ENCODE results near the gene MRPS7. TPM values are rescaled to one million over a fixed set of nuclear protein-coding genes. Genes with fewer than 3 reads are reported as not detected.

MRPS7 gene
- total RNA-seq, 1 donor from 2014 or later: 55.0 TPM

DNA sequence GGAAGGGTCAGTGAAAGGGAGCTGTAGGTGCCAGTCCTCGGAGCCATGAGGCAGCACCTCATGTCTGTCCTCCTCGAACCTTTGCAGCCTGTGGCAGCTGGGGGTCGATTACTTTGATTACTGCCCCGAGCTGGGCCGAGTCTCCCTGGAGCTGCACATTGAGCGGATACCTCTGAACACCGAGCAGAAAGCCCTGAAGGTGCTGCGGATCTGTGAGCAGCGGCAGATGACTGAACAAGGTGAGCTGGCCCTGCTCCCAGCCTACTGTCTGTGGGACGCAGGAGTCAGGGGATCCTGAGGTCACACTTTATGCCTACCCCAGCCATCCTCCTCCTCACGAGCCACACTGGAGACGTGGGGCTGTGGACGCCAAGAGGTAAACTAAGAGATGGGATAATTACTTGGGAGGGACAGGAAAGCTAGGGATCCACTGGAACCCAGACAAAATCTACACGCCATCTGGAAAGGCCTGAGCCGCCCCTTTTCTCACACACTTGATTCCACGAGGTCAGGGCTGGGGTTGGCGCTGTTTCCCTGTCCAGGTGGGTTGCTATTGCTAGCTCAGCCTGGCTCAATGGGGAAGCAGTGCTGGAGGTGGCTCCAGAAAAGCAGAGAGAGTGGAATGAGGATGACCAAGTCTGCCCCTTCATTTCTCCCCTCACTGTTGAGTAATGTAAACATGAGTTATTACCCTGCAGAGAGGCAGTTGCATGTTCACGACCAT, 29.8 kb upstream of the MRPS7 start:
- H3K4me1 ChIP-seq (ENCODE audit: insufficient read depth, low read length): no peaks in the 10 kb centered on the region
- H3K4me3 ChIP-seq (ENCODE audit: insufficient read depth, low read depth, low read length): no peak overlapping the region
- H3K4me2 ChIP-seq (ENCODE audit: low read length): no peak overlapping the region
- H3K36me3 ChIP-seq (ENCODE audit: insufficient read depth, low read length): peaks cover 55% of the 10 kb centered on the region
- no peak for FAIRE-seq
- no peak overlapping the region for H3K27ac Mint-ChIP-seq (ENCODE audit: unreplicated experiment)
- no peak for TF ChIP-seq CTCF (IDR thresholded peaks at IDR 0.05; ENCODE audit: insufficient read depth, low read depth, low read length)
- no peak overlapping the region for H3K4me3 Mint-ChIP-seq (ENCODE audit: unreplicated experiment)
- no peaks in the 10 kb centered on the region for H3K27me3 Mint-ChIP-seq (ENCODE audit: low read depth, unreplicated experiment)
- H3K27ac ChIP-seq (ENCODE audit: low read depth, low read length): no peak overlapping the region
- no peaks in the 10 kb centered on the region for H3K27me3 ChIP-seq (ENCODE audit: insufficient read depth, low read length)
- H2AFZ ChIP-seq (ENCODE audit: low read depth, low read length): no peak overlapping the region
- no peak for DNase-seq (ENCODE audit: low read depth)
- H3K4me1 Mint-ChIP-seq (ENCODE audit: low read depth, unreplicated experiment): no peaks in the 10 kb centered on the region
- H3K9me3 ChIP-seq (ENCODE audit: insufficient read depth, low read depth, low read length): no peaks in the 10 kb centered on the region
- no peak overlapping the region for H3K9ac ChIP-seq (ENCODE audit: low read length)
- peaks cover 21% of the 10 kb centered on the region for H4K20me1 ChIP-seq (ENCODE audit: insufficient read depth, low read length)
- H3K79me2 ChIP-seq (ENCODE audit: insufficient read depth, low read length): peaks cover 4% of the 10 kb centered on the region
- H3K9me3 Mint-ChIP-seq (ENCODE audit: unreplicated experiment): no peaks in the 10 kb centered on the region
- H3K36me3 Mint-ChIP-seq (ENCODE audit: low read depth, unreplicated experiment): peaks cover 22% of the 10 kb centered on the region

DNA sequence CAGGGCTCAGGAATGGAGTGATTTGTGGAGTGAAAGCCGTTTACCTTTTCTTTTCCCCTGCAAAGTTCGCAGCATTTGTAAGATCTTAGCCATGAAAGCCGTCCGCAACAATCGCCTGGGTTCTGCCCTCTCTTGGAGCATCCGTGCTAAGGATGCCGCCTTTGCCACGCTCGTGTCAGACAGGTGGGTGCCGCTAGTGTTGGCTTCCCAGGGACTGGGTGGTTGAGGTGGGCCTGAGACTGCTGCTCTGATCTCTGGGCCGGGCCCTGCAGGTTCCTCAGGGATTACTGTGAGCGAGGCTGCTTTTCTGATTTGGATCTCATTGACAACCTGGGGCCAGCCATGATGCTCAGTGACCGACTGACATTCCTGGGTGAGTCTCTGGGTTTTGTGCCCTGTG, 28.9 kb upstream of the MRPS7 start:
- no peak overlapping the region for H3K4me3 Mint-ChIP-seq (ENCODE audit: unreplicated experiment)
- H3K4me1 ChIP-seq (ENCODE audit: insufficient read depth, low read length): no peaks in the 10 kb centered on the region
- no peak overlapping the region for H3K27ac ChIP-seq (ENCODE audit: low read depth, low read length)
- no peak overlapping the region for H3K4me2 ChIP-seq (ENCODE audit: low read length)
- no peaks in the 10 kb centered on the region for H3K27me3 ChIP-seq (ENCODE audit: insufficient read depth, low read length)
- no peak for FAIRE-seq
- no peaks in the 10 kb centered on the region for H3K9me3 ChIP-seq (ENCODE audit: insufficient read depth, low read depth, low read length)
- no peak for DNase-seq (ENCODE audit: low read depth)
- H4K20me1 ChIP-seq (ENCODE audit: insufficient read depth, low read length): peaks cover 21% of the 10 kb centered on the region
- peaks cover 20% of the 10 kb centered on the region for H3K36me3 Mint-ChIP-seq (ENCODE audit: low read depth, unreplicated experiment)
- H3K9ac ChIP-seq (ENCODE audit: low read length): no peak overlapping the region
- H3K9me3 Mint-ChIP-seq (ENCODE audit: unreplicated experiment): no peaks in the 10 kb centered on the region
- peaks cover 56% of the 10 kb centered on the region for H3K36me3 ChIP-seq (ENCODE audit: insufficient read depth, low read length)
- H3K27me3 Mint-ChIP-seq (ENCODE audit: low read depth, unreplicated experiment): no peaks in the 10 kb centered on the region
- H3K4me3 ChIP-seq (ENCODE audit: insufficient read depth, low read depth, low read length): no peak overlapping the region
- H2AFZ ChIP-seq (ENCODE audit: low read depth, low read length): no peak overlapping the region
- no peaks in the 10 kb centered on the region for H3K4me1 Mint-ChIP-seq (ENCODE audit: low read depth, unreplicated experiment)
- TF ChIP-seq CTCF (IDR thresholded peaks at IDR 0.05; ENCODE audit: insufficient read depth, low read depth, low read length) (no peak), EZH2 (IDR thresholded peaks at IDR 0.05; ENCODE audit: insufficient read depth, low read length) (no peak)
- H3K27ac Mint-ChIP-seq (ENCODE audit: unreplicated experiment): no peak overlapping the region
- H3K79me2 ChIP-seq (ENCODE audit: insufficient read depth, low read length): peaks cover 4% of the 10 kb centered on the region
